ENCODE results near the gene NMRK2. TPM values are rescaled to one million over a fixed set of nuclear protein-coding genes. Genes with fewer than 3 reads are reported as not detected.
A peak's percentile ranks its signal among the peaks of the same experiment; 100 is the strongest.

NMRK2 gene
- total and polyA plus RNA-seq, 4 donors: 0.07 TPM; not detected in 3

DNA sequence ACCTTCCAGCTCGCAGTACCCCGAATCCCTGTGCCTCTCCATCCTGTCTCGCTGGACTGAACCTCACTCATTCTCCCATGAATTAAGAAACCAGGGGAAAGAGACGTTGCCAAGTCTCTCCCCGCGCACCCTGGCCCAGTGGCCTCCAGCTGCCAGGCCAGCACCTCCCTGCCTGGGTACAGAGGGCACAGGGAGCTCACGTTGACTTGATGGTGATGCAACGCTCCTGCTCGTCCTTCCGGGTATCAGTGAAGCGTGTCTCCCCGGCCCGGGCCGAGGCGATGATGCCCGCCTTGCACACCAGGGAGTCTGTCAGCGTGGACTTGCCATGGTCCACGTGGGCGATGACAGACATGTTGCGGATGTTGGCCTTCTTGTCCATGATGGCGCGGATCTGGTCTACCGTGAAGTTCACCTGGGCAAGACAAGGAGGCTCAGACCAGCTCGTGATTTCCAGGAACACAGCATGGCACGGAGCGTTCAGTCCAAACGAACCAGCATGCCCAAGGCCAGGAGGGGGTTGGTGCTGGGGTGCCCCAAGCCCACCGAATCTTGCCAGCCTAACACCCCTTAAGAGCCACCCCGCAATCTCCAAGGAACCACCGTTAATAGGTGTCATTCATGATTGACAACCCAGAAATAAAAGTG is 51.2 kb downstream of the NMRK2 start (continued):
- TF ChIP-seq EGR1 (IDR thresholded peaks at IDR 0.05; ENCODE audit: low read depth in 2 of 2): no peak
- TF ChIP-seq HNF4A (conservative IDR thresholded peaks at IDR 0.05): peak; percentile 85 to 92
- TF ChIP-seq NR2F2 (IDR thresholded peaks at IDR 0.05): no peak
- peak in 1 of 2 donors; percentile 76 for TF ChIP-seq GABPA (IDR thresholded peaks at IDR 0.05 in 1 of 2, conservative IDR thresholded peaks at IDR 0.05 in 1 of 2)
- TF ChIP-seq, protein P1, sequence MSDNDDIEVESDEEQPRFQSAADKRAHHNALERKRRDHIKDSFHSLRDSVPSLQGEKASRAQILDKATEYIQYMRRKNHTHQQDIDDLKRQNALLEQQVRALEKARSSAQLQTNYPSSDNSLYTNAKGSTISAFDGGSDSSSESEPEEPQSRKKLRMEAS (IDR thresholded peaks at IDR 0.05): no peak
- TF ChIP-seq RAD21 (IDR thresholded peaks at IDR 0.05): no peak
- TF ChIP-seq YY1 (IDR thresholded peaks at IDR 0.05): peak; percentile 85
- peak; percentile 89 for TF ChIP-seq RXRA (IDR thresholded peaks at IDR 0.05)

DNA sequence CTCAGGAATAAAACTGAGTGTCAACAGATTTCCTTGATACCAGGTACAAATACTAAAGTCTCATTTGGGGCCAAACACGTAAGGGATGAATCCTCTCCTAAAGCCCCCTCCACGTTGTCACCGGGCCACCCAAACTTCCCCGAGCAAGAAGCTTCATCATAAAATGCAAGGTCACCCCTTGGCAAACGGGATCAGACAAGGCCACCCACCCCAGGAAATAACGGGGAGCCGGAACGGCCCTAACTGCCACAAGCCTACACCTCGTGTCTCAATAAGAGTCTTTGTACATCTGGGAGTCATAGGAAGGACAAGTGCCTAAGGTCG is 51.7 kb downstream of the NMRK2 start:
- H3K36me3 ChIP-seq (ENCODE audit: control insufficient read depth in 4 of 4, insufficient read depth in 3 of 4, low read depth in 1 of 4, low read length in 3 of 4): peaks cover 30 to 43% (median 40%) of the 10 kb centered on the region in 4 donors
- DNase-seq (ENCODE audit: low spot score): peak; percentile 36

More for the DNA sequence above, 51.7 kb downstream of the NMRK2 start:
- peak overlapping the region; percentile 84 to 99 for H3K9ac ChIP-seq (ENCODE audit: low read depth in 1 of 2, low read length in 2 of 2)
- under 1% methylated on average over 10 of the region's 10 CpGs for WGBS
- no peaks in the 10 kb centered on the region for H3K9me3 ChIP-seq (ENCODE audit: control insufficient read depth in 4 of 4, low read length in 3 of 4)
- H3K27ac ChIP-seq (ENCODE audit: low read depth in 1 of 2, low read length in 2 of 2): peak overlapping the region; percentile 91 to 97
- TF ChIP-seq GABPA (IDR thresholded peaks at IDR 0.05 in 1 of 2, conservative IDR thresholded peaks at IDR 0.05 in 1 of 2) (no peak), NR2F2 (IDR thresholded peaks at IDR 0.05) (no peak), YY1 (IDR thresholded peaks at IDR 0.05) (no peak), HNF4G (IDR thresholded peaks at IDR 0.05) (no peak), TAF1 (conservative IDR thresholded peaks at IDR 0.05) (no peak), FOXA2 (IDR thresholded peaks at IDR 0.05) (no peak), JUND (IDR thresholded peaks at IDR 0.05) (no peak), FOXA1 (IDR thresholded peaks at IDR 0.05) (no peak), RAD21 (IDR thresholded peaks at IDR 0.05) (no peak)
- TF ChIP-seq, protein P1 (IDR thresholded peaks at IDR 0.05): no peak
- TF ChIP-seq, protein P2, sequence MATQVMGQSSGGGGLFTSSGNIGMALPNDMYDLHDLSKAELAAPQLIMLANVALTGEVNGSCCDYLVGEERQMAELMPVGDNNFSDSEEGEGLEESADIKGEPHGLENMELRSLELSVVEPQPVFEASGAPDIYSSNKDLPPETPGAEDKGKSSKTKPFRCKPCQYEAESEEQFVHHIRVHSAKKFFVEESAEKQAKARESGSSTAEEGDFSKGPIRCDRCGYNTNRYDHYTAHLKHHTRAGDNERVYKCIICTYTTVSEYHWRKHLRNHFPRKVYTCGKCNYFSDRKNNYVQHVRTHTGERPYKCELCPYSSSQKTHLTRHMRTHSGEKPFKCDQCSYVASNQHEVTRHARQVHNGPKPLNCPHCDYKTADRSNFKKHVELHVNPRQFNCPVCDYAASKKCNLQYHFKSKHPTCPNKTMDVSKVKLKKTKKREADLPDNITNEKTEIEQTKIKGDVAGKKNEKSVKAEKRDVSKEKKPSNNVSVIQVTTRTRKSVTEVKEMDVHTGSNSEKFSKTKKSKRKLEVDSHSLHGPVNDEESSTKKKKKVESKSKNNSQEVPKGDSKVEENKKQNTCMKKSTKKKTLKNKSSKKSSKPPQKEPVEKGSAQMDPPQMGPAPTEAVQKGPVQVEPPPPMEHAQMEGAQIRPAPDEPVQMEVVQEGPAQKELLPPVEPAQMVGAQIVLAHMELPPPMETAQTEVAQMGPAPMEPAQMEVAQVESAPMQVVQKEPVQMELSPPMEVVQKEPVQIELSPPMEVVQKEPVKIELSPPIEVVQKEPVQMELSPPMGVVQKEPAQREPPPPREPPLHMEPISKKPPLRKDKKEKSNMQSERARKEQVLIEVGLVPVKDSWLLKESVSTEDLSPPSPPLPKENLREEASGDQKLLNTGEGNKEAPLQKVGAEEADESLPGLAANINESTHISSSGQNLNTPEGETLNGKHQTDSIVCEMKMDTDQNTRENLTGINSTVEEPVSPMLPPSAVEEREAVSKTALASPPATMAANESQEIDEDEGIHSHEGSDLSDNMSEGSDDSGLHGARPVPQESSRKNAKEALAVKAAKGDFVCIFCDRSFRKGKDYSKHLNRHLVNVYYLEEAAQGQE (IDR thresholded peaks at IDR 0.05): no peak
- TF ChIP-seq, protein P3, sequence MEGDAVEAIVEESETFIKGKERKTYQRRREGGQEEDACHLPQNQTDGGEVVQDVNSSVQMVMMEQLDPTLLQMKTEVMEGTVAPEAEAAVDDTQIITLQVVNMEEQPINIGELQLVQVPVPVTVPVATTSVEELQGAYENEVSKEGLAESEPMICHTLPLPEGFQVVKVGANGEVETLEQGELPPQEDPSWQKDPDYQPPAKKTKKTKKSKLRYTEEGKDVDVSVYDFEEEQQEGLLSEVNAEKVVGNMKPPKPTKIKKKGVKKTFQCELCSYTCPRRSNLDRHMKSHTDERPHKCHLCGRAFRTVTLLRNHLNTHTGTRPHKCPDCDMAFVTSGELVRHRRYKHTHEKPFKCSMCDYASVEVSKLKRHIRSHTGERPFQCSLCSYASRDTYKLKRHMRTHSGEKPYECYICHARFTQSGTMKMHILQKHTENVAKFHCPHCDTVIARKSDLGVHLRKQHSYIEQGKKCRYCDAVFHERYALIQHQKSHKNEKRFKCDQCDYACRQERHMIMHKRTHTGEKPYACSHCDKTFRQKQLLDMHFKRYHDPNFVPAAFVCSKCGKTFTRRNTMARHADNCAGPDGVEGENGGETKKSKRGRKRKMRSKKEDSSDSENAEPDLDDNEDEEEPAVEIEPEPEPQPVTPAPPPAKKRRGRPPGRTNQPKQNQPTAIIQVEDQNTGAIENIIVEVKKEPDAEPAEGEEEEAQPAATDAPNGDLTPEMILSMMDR (IDR thresholded peaks at IDR 0.05; ENCODE audit: low read depth, low read length, missing input control): no peak
- TF ChIP-seq, protein P4, sequence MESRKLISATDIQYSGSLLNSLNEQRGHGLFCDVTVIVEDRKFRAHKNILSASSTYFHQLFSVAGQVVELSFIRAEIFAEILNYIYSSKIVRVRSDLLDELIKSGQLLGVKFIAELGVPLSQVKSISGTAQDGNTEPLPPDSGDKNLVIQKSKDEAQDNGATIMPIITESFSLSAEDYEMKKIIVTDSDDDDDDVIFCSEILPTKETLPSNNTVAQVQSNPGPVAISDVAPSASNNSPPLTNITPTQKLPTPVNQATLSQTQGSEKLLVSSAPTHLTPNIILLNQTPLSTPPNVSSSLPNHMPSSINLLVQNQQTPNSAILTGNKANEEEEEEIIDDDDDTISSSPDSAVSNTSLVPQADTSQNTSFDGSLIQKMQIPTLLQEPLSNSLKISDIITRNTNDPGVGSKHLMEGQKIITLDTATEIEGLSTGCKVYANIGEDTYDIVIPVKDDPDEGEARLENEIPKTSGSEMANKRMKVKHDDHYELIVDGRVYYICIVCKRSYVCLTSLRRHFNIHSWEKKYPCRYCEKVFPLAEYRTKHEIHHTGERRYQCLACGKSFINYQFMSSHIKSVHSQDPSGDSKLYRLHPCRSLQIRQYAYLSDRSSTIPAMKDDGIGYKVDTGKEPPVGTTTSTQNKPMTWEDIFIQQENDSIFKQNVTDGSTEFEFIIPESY (IDR thresholded peaks at IDR 0.05): no peak
- peaks cover 0 to 38% (median 31%) of the 10 kb centered on the region in 4 donors for H3K4me1 ChIP-seq (ENCODE audit: control insufficient read depth in 4 of 4, insufficient read depth in 4 of 4, low read length in 3 of 4)
- H3K4me3 ChIP-seq (ENCODE audit: low read depth in 1 of 3, low read length in 3 of 3): peak overlapping the region; percentile 74 to 99 (median 98)
- H3K27me3 ChIP-seq (ENCODE audit: control insufficient read depth in 4 of 4, insufficient read depth in 4 of 4, low read length in 3 of 4): no peaks in the 10 kb centered on the region

Data from liver (tissue), 9 donors.